Measurements from ENCODE around the gene CACFD1. TPM values are rescaled to one million over a fixed set of nuclear protein-coding genes. Genes with fewer than 3 reads are reported as not detected.
A peak's percentile ranks its signal among the peaks of the same experiment; 100 is the strongest.

CACFD1 gene
- total RNA-seq (2021), result 22.5 to 38.7 TPM (median 29.5 TPM) in 3 replicates
- percentile 64 among the genes with signal in this experiment for Bru-seq, nascent RNA
- long read RNA-seq, experiment 1, transcript CACFD1-202 (5 exons, 2,794 nt), result major isoform, 56 of 98 reads
- long read RNA-seq, experiment 1, transcript CACFD1-201 (4 exons, 2,688 nt), result minor isoform, 12 of 98 reads
- long read RNA-seq, experiment 1, partial matches to known transcripts, result 5 of 98 reads
- long read RNA-seq, experiment 1, other reads (novel, unspliced or antisense), result 25 of 98 reads
- long read RNA-seq, experiment 2, transcript CACFD1-202 (5 exons, 2,794 nt), result major isoform, 10 of 45 reads
- long read RNA-seq, experiment 2, partial matches to known transcripts, result 6 of 45 reads
- long read RNA-seq, experiment 2, other reads (novel, unspliced or antisense), result 24 of 45 reads
- long read RNA-seq, experiment 3, transcript CACFD1-202 (5 exons, 2,794 nt), result major isoform, 5 of 12 reads
- long read RNA-seq, experiment 3, partial matches to known transcripts, result 1 of 12 reads
- long read RNA-seq, experiment 3, other reads (novel, unspliced or antisense), result 2 of 12 reads

- CTCF ChIA-PET, result interaction anchor here (0.7 to 2.9 kb wide), 29 partner anchors 9 to 432 kb away, joined by 3 to 29 read pairs (median 6); partner anchors contain the start of genes REXO4, SARDH, SLC2A6 and SURF1
- H3K27me3 Mint-ChIP-seq (ENCODE audit: low read depth), result no peaks in the 10 kb centered on the region
- H3K4me3 Mint-ChIP-seq, result peak within 1 kb of the TSS; percentile 82
These were observed at the start of gene CACFD1 for GRCh38 chr9:133459476-133460404. CACFD1 (plus strand) TSS chr9:133459978; CDS start chr9:133460067, 89 bp downstream.

More at GRCh38 chr9:133459476-133460404, at the start of gene CACFD1:
- peaks cover 31% of the 10 kb centered on the region for H3K4me1 Mint-ChIP-seq
- DNase-seq (ENCODE audit: low spot score) (peak; percentile 99), ATAC-seq (peak; percentile 88)
- TF ChIP-seq, protein P1, sequence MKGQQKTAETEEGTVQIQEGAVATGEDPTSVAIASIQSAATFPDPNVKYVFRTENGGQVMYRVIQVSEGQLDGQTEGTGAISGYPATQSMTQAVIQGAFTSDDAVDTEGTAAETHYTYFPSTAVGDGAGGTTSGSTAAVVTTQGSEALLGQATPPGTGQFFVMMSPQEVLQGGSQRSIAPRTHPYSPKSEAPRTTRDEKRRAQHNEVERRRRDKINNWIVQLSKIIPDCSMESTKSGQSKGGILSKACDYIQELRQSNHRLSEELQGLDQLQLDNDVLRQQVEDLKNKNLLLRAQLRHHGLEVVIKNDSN (CRISPR knock-in tag; IDR thresholded peaks at IDR 0.05), result no peak
- TF ChIP-seq GRHL2 (CRISPR knock-in tag; IDR thresholded peaks at IDR 0.05; ENCODE audit: insufficient replicate concordance, severe bottlenecking), result no peak
- TF ChIP-seq JUN (CRISPR knock-in tag; IDR thresholded peaks at IDR 0.05), result no peak
- TF ChIP-seq ZNF219 (CRISPR knock-in tag; IDR thresholded peaks at IDR 0.05; ENCODE audit: borderline replicate concordance), result no peak
- no peak for TF ChIP-seq FOXP1 (CRISPR knock-in tag; IDR thresholded peaks at IDR 0.05; ENCODE audit: borderline replicate concordance)
- peak; percentile 55; the same call in 1 of the 2 replicates for TF ChIP-seq HMGXB4 (CRISPR knock-in tag; IDR thresholded peaks at IDR 0.05)
- no peak for TF ChIP-seq PRRX2 (CRISPR knock-in tag; IDR thresholded peaks at IDR 0.05)
- TF ChIP-seq ZMAT4 (CRISPR knock-in tag; IDR thresholded peaks at IDR 0.05), result peak; percentile 74; the same call in 1 of the 2 replicates
- peak; percentile 72 for TF ChIP-seq CREM (CRISPR knock-in tag; IDR thresholded peaks at IDR 0.05)
- TF ChIP-seq, protein P2, sequence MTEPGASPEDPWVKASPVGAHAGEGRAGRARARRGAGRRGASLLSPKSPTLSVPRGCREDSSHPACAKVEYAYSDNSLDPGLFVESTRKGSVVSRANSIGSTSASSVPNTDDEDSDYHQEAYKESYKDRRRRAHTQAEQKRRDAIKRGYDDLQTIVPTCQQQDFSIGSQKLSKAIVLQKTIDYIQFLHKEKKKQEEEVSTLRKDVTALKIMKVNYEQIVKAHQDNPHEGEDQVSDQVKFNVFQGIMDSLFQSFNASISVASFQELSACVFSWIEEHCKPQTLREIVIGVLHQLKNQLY (CRISPR knock-in tag; IDR thresholded peaks at IDR 0.05), result no peak
- no peak for TF ChIP-seq NR2C2 (CRISPR knock-in tag; IDR thresholded peaks at IDR 0.05)
- 0 out of 2 replicates have a peak, but pooled peaks have one; percentile 7 for TF ChIP-seq MAX (CRISPR knock-in tag; IDR thresholded peaks at IDR 0.05)
- TF ChIP-seq, protein P3, sequence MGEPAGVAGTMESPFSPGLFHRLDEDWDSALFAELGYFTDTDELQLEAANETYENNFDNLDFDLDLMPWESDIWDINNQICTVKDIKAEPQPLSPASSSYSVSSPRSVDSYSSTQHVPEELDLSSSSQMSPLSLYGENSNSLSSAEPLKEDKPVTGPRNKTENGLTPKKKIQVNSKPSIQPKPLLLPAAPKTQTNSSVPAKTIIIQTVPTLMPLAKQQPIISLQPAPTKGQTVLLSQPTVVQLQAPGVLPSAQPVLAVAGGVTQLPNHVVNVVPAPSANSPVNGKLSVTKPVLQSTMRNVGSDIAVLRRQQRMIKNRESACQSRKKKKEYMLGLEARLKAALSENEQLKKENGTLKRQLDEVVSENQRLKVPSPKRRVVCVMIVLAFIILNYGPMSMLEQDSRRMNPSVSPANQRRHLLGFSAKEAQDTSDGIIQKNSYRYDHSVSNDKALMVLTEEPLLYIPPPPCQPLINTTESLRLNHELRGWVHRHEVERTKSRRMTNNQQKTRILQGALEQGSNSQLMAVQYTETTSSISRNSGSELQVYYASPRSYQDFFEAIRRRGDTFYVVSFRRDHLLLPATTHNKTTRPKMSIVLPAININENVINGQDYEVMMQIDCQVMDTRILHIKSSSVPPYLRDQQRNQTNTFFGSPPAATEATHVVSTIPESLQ (CRISPR knock-in tag; IDR thresholded peaks at IDR 0.05), result no peak
- no peak for TF ChIP-seq HMGA2 (CRISPR knock-in tag; IDR thresholded peaks at IDR 0.05)
- TF ChIP-seq MXD4 (CRISPR knock-in tag; IDR thresholded peaks at IDR 0.05; ENCODE audit: borderline replicate concordance), result no peak
- no peak for TF ChIP-seq IRF2 (CRISPR knock-in tag; IDR thresholded peaks at IDR 0.05; ENCODE audit: borderline replicate concordance, low read depth)
- TF ChIP-seq SP1 (CRISPR knock-in tag; conservative IDR thresholded peaks at IDR 0.05), result peak; percentile 73
- TF ChIP-seq ZNF423 (CRISPR knock-in tag; IDR thresholded peaks at IDR 0.05), result peak; percentile 88
- TF ChIP-seq CBFB (CRISPR knock-in tag; IDR thresholded peaks at IDR 0.05; ENCODE audit: low read depth), result no peak
- TF ChIP-seq, protein P4, sequence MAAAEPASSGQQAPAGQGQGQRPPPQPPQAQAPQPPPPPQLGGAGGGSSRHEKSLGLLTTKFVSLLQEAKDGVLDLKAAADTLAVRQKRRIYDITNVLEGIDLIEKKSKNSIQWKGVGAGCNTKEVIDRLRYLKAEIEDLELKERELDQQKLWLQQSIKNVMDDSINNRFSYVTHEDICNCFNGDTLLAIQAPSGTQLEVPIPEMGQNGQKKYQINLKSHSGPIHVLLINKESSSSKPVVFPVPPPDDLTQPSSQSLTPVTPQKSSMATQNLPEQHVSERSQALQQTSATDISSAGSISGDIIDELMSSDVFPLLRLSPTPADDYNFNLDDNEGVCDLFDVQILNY (CRISPR knock-in tag; IDR thresholded peaks at IDR 0.05), result peak; percentile 64; the same call in 1 of the 2 replicates
- TF ChIP-seq, protein P5, sequence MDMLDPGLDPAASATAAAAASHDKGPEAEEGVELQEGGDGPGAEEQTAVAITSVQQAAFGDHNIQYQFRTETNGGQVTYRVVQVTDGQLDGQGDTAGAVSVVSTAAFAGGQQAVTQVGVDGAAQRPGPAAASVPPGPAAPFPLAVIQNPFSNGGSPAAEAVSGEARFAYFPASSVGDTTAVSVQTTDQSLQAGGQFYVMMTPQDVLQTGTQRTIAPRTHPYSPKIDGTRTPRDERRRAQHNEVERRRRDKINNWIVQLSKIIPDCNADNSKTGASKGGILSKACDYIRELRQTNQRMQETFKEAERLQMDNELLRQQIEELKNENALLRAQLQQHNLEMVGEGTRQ (CRISPR knock-in tag; IDR thresholded peaks at IDR 0.05), result 0 out of 2 replicates have a peak, but pooled peaks have one; percentile 12
- H3K27ac Mint-ChIP-seq, result peak within 1 kb of the TSS; percentile 96
- POLR2A ChIA-PET, result interaction anchor here (0.6 to 2.6 kb wide), 5 partner anchors 9 to 112 kb away, joined by 3 to 10 read pairs (median 4); partner anchors contain the start of genes MED22 and RPL7A
- H3K36me3 Mint-ChIP-seq, result no peaks in the 10 kb centered on the region
- H3K9me3 Mint-ChIP-seq, result no peaks in the 10 kb centered on the region

Data from WTC11 (cell line).